Endothelial cell of umbilical vein (primary cell): ENCODE results near the gene GAPDH. TPM values are rescaled to one million over a fixed set of nuclear protein-coding genes. Genes with fewer than 3 reads are reported as not detected.

Experiments
- BruUV-seq: library from RNA; stranded (reverse); fragments of 400-500 nt; replicated peaks from 2 replicates; lab custom pipeline; 2021; lab: Mats Ljungman, UMichigan
- CTCF ChIA-PET: fragments of 300-600, 350-600 bp; sonication (Branson Sonifier 250); formaldehyde crosslinking; loops from one replicate; lab custom pipeline; 2021; ENCODE audit warnings: antibody characterized with exemption, inconsistent platforms; lab: Charles Lee
- POLR2A ChIA-PET: fragments of 300-600, 350-600 bp; sonication (Branson Sonifier 250); formaldehyde crosslinking; loops from one replicate; lab custom pipeline; 2021; ENCODE audit warnings: antibody characterized with exemption, inconsistent platforms; lab: Charles Lee
- DNase-seq: peaks from one replicate; pipeline ENCODE4 v3.0.0-alpha.2; 2011; ENCODE audit warnings: low read depth, low spot score
- FAIRE-seq: peaks from 2 replicates; lab custom pipeline; 2011; peaks lifted over from hg19 to GRCh38; lab: Jason Lieb, UNC
- H2AFZ ChIP-seq: 2 replicates; pipeline ENCODE4 v1.6.0; 2012; ENCODE audit warnings: low read depth, low read length, control low read depth, inconsistent platforms
- H3K27ac ChIP-seq: 2 replicates; pipeline ENCODE4 v1.5.1; 2011; ENCODE audit warnings: low read depth, mild to moderate bottlenecking, control low read depth, low read length, moderate library complexity; ENCODE audit not compliant: insufficient read depth
- H3K27me3 ChIP-seq, 2 experiments: 2 replicates each; pipeline versions ENCODE4 v1.6.0 to v1.6.1; 2011; ENCODE audit warnings: low read length in 2 of 2, mixed read lengths in 1 of 2; ENCODE audit not compliant: control insufficient read depth in 2 of 2, insufficient read depth in 2 of 2
- H3K36me3 ChIP-seq, 2 experiments: 2 replicates in 1 of 2; 3 replicates in 1 of 2; pipeline ENCODE4 v1.5.1; 2011; ENCODE audit warnings: low read length in 2 of 2, mild to moderate bottlenecking in 1 of 2, moderate library complexity in 1 of 2; ENCODE audit not compliant: control insufficient read depth in 2 of 2, insufficient read depth in 2 of 2; ENCODE audit errors: extremely low read depth in 1 of 2
- H3K4me1 ChIP-seq: 3 replicates; pipeline ENCODE4 v1.5.1; 2011; ENCODE audit warnings: mild to moderate bottlenecking, low read length; ENCODE audit not compliant: control insufficient read depth, insufficient read depth; ENCODE audit errors: extremely low read depth
- H3K4me2 ChIP-seq: 2 replicates; pipeline ENCODE4 v1.6.1; 2011; ENCODE audit warnings: low read length, control low read depth, mixed read lengths; ENCODE audit not compliant: insufficient read depth
- H3K4me3 ChIP-seq, 3 experiments: fragments of 200-600 bp in 1 of 3; sonication (generic), shearing (Covaris generic) in 1 of 3; replicated peaks in 1 of 3; 2 replicates each; pipeline ENCODE4 v1.5.1; 2011 to 2016; ENCODE audit warnings: control low read depth in 3 of 3, low read length in 3 of 3, mild to moderate bottlenecking in 2 of 3, inconsistent platforms in 1 of 3, low read depth in 1 of 3, moderate library complexity in 1 of 3; ENCODE audit not compliant: insufficient read depth in 1 of 3
- H3K79me2 ChIP-seq: 2 replicates; pipeline ENCODE4 v1.6.0; 2012; ENCODE audit warnings: low read length, inconsistent platforms; ENCODE audit not compliant: control insufficient read depth, insufficient read depth
- H3K9ac ChIP-seq: replicated peaks from 2 replicates; pipeline ENCODE3; 2011; ENCODE audit warnings: low read length, control low read depth; ENCODE audit not compliant: insufficient read depth; ENCODE audit errors: extremely low read depth
- H3K9me1 ChIP-seq: replicated peaks from 3 replicates; pipeline ENCODE4 v1.6.0; 2011; ENCODE audit warnings: mild to moderate bottlenecking, low read length; ENCODE audit not compliant: control insufficient read depth, insufficient read depth; ENCODE audit errors: extremely low read depth
- H3K9me3 ChIP-seq: replicated peaks from 2 replicates; pipeline ENCODE4 v1.5.1; 2012; ENCODE audit warnings: low read length, inconsistent platforms; ENCODE audit not compliant: control insufficient read depth, insufficient read depth
- H4K20me1 ChIP-seq: replicated peaks from 2 replicates; pipeline ENCODE3; 2011; ENCODE audit warnings: mild to moderate bottlenecking, low read length; ENCODE audit not compliant: control insufficient read depth, insufficient read depth; ENCODE audit errors: extremely low read depth
- POLR2A ChIP-seq: IDR thresholded peaks from 2 replicates; pipeline ENCODE4 v1.6.1; 2012; ENCODE audit warnings: low read depth, mild to moderate bottlenecking, control low read depth, low read length
- POLR2AphosphoS5 ChIP-seq: IDR thresholded peaks from 2 replicates; pipeline ENCODE4 v1.6.1; 2012; ENCODE audit warnings: low read depth, mild to moderate bottlenecking, control low read depth, low read length, moderate library complexity; ENCODE audit not compliant: insufficient read depth
- dilution Hi-C: fragments of 300-500 bp; cut with MboI; formaldehyde crosslinking; loops from one replicate; pipeline ENCODE4 v1.15.0; 2019; ENCODE audit warnings: low sequenced_read_pairs; ENCODE audit not compliant: extremely low pct_ligation_motif_present
- intact Hi-C: fragments of 100-400 bp; cut with micrococcal nuclease; formaldehyde crosslinking; loops from one replicate; pipeline ENCODE4 v1.10.0; 2022
- polyA plus RNA-seq, 4 experiments: library from polyadenylated mRNA; depleted of rRNA in 3 of 4; stranded (reverse) in 3 of 4; unstranded in 1 of 4; fragments of >200 nt; gene quantifications; 2 replicates each; pipeline versions ENCODE4 v1.2.1 to v1.2.3, GENCODE V29; 2011 to 2012; ENCODE audit warnings: missing spikeins in 1 of 4
- total RNA-seq: library from RNA; stranded (reverse); gene quantifications from 2 replicates; pipeline ENCODE4 v1.2.3, GENCODE V29; 2021
- TF ChIP-seq, protein P1 (sequence below), 2 donors: IDR thresholded peaks; 1 replicate in 1 of 2; 2 replicates in 1 of 2; pipeline ENCODE4 v1.5.1; 2011; ENCODE audit warnings: low read length in 2 of 2, mild to moderate bottlenecking in 2 of 2, moderate library complexity in 2 of 2, control low read depth in 1 of 2, inconsistent platforms in 1 of 2, low read depth in 1 of 2; ENCODE audit not compliant: insufficient read depth in 1 of 2; ENCODE audit errors: extremely low read depth in 1 of 2

GAPDH gene
- total and polyA plus RNA-seq, 2 donors (not counting 3 experiments of a cell fraction or from before 2014, with no cell fraction given): 4,648 to 8,748 TPM

- ChIA-PET POLR2A (interaction anchor here (2.4 kb wide), 1 partner anchor 12 kb away, joined by 6 read pairs; the partner anchor contains the start of gene GAPDH), CTCF (interaction anchor here (1.3 to 1.4 kb wide), 2 partner anchors 9 to 15 kb away, joined by 5 read pairs; no protein-coding TSS in a partner anchor)
- H3K27me3 ChIP-seq: no peaks in the 10 kb centered on the region
- H3K79me2 ChIP-seq: no peaks in the 10 kb centered on the region
- no peak overlapping the region for H2AFZ ChIP-seq
- H3K4me3 ChIP-seq: no peak overlapping the region
- no peak overlapping the region for H3K9ac ChIP-seq
- no peak overlapping the region for H3K4me2 ChIP-seq
- intact Hi-C loops (no loop called here), dilution Hi-C loops (no loop called here)
- TF ChIP-seq, protein P1, sequence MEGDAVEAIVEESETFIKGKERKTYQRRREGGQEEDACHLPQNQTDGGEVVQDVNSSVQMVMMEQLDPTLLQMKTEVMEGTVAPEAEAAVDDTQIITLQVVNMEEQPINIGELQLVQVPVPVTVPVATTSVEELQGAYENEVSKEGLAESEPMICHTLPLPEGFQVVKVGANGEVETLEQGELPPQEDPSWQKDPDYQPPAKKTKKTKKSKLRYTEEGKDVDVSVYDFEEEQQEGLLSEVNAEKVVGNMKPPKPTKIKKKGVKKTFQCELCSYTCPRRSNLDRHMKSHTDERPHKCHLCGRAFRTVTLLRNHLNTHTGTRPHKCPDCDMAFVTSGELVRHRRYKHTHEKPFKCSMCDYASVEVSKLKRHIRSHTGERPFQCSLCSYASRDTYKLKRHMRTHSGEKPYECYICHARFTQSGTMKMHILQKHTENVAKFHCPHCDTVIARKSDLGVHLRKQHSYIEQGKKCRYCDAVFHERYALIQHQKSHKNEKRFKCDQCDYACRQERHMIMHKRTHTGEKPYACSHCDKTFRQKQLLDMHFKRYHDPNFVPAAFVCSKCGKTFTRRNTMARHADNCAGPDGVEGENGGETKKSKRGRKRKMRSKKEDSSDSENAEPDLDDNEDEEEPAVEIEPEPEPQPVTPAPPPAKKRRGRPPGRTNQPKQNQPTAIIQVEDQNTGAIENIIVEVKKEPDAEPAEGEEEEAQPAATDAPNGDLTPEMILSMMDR (IDR thresholded peaks at IDR 0.05; ENCODE audit: extremely low read depth in 1 of 2, insufficient read depth in 1 of 2, low read depth in 1 of 2, low read length in 2 of 2): no peak
- TF ChIP-seq POLR2A: no peak
- H3K9me3 ChIP-seq: no peaks in the 10 kb centered on the region
- DNase-seq (no peak), FAIRE-seq (no peak)
- H3K36me3 ChIP-seq: peaks cover 33 to 45% of the 10 kb centered on the region in 2 experiments
- no TSS peak for BruUV-seq
- no peaks in the 10 kb centered on the region for H3K9me1 ChIP-seq
- H3K27ac ChIP-seq: no peak overlapping the region
- H3K4me1 ChIP-seq: no peaks in the 10 kb centered on the region
- H4K20me1 ChIP-seq: no peaks in the 10 kb centered on the region
Observed at GRCh38 chr12:6522193-6522592, 12.1 kb upstream of the GAPDH start.

GRCh38 chr12:6523708-6524107 is 10.6 kb upstream of the GAPDH start:
- Histone ChIP-seq H3K79me2 (no peaks in the 10 kb centered on the region), H3K27me3 (no peaks in the 10 kb centered on the region), H3K4me1 (no peaks in the 10 kb centered on the region), H4K20me1 (no peaks in the 10 kb centered on the region), H3K9me3 (no peaks in the 10 kb centered on the region), H2AFZ (no peak overlapping the region), H3K36me3 (peaks cover 32 to 48% of the 10 kb centered on the region in 2 experiments), H3K4me2 (no peak overlapping the region), H3K4me3 (no peak overlapping the region), H3K27ac (no peak overlapping the region), H3K9ac (no peak overlapping the region), H3K9me1 (no peaks in the 10 kb centered on the region)
- ChIA-PET POLR2A (interaction anchor here (0.6 to 2.4 kb wide), 2 partner anchors 10 to 82 kb away, joined by 4 to 6 read pairs; partner anchors contain the start of gene GAPDH), CTCF (interaction anchor here (0.7 to 1.0 kb wide), 2 partner anchors 9 to 14 kb away, joined by 3 read pairs; no protein-coding TSS in a partner anchor)
- dilution Hi-C loops: no loop called here
- FAIRE-seq: no peak
- BruUV-seq: no TSS peak
- intact Hi-C loops: no loop called here
- TF ChIP-seq, protein P1 (IDR thresholded peaks at IDR 0.05; ENCODE audit: extremely low read depth in 1 of 2, insufficient read depth in 1 of 2, low read depth in 1 of 2, low read length in 2 of 2): no peak
- TF ChIP-seq POLR2AphosphoS5: no peak
- DNase-seq: no peak
